Fibroblast of skin of right biceps (primary cell): ENCODE data around the gene NCKAP5.

Experiments used
- DNase-seq: peaks from one replicate; pipeline ENCODE4 v3.0.0-alpha.2; 2013

Gene NCKAP5

DNA sequence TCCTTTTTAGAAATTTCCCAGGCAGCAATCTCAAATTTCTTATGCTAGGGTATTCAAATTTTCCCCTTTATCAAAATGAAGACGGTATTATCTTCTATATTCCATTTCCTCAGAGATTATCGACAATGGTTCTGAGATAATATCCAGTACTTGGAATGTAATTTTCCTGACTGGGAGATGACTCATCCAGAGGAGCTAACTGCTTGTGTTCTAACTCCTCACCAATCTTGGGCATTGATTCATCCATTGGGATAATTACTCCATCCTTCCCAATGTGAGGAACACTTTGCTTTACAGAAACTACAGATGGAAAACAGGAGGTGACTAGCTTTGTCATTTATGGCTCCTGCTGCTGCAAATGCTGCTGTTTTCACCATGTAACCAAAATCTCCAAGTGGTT, 658.8 kb downstream of the NCKAP5 start:
- peak; percentile 77 for DNase-seq

DNA sequence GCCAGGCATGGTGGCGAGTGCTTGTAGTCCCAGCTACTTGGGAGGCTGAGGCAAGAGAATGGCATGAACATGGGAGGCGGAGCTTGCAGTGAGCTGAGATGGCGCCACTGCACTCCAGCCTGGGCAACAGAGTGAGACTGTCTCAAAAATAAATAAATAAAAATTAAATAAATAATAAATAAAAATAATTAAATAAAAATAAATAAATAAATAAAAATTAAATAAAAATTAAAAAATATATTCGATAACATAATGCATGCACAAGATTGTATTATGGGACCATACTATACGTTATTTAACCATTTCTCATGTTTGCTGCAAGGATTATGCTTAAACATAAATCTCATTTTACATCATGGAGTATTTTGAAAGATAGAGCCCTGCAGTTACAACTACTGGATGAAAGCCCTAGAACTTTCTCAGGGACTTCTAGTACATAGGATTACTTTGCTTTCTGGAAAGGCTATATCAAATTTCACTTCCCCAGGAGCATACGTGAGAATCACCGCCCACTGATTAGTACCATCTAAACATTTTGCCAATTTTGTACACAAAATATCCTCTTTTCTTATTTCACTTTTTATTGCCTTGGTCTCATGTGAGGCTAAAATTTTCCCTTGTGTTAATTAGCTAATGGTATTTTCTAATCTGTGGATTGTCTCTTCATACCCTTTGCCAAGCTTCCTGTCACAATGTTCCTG, 664.0 kb downstream of the NCKAP5 start:
- DNase-seq = no peak

DNA sequence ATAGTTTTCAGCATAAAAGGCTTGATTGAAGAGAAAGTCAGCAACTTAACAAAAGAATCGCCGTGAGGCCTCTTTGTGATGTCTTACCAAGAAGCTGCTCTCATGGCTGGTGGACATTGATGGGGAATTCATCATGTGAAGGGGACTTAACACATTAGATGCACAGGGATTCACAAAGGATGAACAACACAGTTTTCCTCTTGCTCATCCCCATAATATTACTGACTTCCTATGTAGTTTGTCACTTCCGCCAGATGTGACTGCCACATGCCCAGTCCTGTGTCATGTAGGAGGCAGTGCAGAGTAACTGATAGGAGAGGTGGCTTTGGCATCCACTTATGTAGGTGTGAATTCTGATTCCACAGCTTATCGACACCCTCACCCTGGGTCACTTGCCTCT, 665.6 kb downstream of the NCKAP5 start:
- DNase-seq = peak; percentile 45

DNA sequence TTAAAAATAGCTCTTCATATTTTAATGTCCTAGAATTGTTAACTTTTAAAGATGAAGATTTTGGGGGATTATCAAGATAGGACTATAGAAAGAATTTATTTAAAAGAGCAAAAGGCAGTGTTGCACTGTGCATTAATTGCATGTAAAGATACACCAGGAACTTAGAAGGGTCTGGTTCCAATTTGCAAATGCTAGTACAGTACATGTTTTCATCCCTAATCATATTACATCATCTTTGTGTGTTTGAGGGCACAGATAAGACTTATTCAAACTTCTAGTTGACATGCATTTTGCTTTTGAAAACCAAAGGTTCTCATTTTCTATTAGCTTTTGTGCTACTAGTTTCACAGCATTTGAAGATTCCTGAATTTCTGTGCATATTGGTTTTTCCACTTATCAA, 666.6 kb downstream of the NCKAP5 start:
- DNase-seq = peak; percentile 32

DNA sequence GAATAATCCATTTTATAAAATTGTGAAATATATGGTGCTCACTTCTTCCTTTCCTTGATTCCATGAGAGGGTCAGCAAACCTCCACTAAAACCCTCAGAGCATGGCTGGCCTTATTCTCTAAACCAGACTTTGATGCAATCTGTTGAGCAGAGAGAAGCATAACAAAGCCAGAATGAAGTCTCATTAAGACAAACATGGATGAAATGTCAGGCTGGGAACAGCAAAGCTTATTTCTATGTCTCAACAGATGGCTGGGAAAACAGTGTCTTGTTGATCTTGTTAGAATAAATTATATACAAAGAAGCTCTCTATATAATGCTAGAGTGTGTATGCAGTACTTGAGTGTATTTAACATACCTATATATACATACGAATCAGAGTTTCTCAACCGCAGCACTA, 671.2 kb downstream of the NCKAP5 start:
- DNase-seq = no peak

DNA sequence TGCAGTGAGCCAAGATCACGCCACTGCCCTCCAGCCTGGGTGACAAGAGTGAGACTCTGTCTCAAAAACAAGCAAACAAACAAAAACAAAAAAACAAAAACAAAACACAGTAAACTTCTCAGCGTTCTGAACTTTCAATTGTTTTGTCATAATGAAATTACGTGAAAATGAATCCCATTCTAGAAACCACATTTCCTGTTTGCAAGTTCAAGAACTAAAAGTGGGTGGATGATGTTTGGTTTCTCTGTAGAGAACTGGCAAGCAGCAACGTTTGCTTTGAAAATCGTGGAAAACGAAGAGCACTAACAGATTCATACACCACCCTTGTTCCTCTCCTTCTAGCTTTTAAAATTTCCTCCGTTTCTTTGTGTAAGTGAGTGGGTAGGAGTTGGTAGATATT, 672.2 kb downstream of the NCKAP5 start:
- DNase-seq = no peak

DNA sequence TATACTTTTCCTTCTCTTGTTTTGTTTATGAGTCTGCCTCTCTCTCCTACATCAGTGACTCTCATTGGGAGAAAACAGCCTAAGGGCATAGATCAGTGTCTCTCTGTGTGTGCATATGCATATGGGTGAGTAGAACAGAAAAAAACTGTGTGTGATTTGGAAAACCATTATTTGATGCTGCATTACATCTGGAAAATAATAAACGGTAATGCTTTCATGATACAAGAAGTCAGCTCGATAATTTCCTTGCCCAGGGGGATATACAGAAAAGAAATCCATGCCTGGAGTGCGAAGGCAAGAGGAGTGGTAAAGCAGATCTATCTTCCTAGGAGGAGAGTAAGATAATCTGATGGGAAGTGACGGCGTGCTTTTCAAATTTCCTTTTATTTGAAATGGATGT, 676.8 kb downstream of the NCKAP5 start:
- no peak for DNase-seq

DNA sequence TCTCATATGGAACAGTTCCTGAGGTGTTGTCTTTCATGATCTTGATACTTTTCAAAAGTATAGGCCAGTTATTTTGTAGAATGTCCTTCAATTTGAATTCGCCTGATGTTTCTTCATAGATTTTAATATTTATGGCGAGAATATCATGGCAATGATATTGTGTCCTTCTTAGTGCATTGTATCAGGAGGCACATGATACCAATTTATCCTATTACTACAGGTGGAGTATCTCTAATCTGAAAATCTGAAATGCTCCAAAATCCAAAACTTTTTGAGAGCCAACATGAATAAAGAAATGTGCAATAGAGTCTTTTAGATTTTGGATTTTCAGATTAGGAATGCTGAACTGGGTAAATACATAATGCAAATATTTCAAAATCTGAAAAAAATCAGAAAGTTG, 681.7 kb downstream of the NCKAP5 start:
- DNase-seq = no peak

DNA sequence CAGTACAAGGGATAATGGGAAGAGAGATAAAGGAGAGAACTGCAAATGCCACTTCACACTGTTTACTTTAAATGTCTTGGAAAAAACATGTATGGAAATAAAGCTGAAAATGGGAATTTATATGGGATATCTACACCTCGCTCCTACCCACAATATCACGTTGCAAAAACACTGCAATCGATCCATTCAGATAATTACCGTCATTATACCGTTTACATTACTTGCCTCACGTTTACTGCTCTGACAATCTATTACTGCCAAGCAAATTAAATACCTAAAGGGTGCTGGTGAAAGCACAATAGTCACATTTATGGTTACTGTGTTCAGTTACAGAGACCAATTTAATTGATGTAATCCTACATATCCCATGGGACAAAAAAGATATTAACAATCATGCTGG, 683.6 kb downstream of the NCKAP5 start:
- DNase-seq = no peak

DNA sequence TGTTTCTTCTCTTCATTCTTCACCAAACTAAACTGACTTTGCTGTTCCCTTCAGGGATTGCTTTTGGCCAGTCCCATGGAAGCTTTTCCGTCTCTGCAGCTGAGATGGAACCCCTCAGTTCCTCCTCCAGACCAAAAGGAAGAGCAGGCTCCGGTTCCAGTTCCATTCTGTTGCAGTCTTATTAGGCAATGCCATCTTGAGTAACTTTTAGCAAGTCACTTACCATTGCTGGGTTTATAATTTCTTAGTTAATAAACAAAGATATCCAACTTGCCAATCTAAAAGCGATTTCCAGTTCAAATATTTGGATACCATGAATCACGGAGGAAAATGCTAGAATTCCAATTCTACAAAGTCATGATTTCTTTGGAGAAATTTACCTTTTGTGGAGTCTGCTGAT, 684.0 kb downstream of the NCKAP5 start:
- no peak for DNase-seq

DNA sequence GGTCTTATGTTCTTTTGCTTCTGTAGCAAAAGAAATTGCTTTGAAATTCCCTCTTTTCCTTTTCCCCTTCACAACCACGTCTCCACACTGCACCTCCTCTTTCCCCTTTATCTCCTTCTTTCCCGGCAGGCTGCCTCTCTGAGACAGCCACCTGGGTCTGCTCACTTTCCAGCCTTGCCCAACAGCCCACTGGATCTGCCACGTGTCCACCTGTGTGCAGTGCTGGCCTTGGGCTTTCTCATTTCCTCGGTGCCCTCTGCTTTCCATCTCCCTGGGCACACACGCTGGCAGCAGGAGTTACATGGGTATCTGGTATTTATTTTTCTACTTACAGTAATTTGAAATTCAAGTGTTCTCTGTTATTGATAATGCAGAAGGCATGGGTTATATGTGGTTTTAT, 684.8 kb downstream of the NCKAP5 start:
- DNase-seq = no peak

DNA sequence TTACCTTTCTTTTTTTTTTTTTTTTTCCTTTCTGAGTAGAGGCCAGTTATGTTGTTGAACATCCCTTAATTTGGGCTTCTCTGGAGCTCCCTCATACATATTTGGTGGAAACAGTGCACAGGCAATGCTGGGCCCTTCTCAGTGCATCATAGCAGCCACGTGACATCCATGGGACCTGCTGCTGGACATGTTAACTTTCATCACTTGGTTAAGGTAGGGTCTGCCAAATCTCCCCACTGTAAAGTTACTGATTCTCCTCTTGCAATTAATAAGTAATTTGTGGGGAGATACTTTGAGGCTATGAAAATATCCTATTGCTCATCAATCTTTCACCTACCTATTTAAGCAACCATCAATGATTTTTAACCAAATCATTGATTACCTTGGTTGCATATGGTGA, 686.7 kb downstream of the NCKAP5 start:
- DNase-seq = no peak

DNA sequence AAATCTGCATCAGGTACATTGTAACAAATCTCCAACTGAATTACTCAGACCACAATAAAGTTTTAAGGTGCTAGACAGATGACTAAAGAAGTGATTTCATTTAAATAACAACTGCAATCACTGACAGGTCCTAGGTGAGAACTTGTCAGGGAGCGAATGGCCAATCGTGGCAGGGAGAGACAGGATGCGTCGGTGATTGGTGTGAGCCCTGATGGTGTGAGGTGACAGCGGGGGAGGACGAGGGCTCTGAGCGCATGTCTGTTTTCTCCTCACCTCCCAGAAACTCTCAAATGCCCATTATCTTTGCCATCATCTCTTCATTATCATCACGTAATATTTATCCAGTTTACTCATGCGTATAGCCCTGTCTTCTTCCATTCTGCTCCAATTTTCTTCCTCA, 690.3 kb downstream of the NCKAP5 start:
- DNase-seq = no peak

DNA sequence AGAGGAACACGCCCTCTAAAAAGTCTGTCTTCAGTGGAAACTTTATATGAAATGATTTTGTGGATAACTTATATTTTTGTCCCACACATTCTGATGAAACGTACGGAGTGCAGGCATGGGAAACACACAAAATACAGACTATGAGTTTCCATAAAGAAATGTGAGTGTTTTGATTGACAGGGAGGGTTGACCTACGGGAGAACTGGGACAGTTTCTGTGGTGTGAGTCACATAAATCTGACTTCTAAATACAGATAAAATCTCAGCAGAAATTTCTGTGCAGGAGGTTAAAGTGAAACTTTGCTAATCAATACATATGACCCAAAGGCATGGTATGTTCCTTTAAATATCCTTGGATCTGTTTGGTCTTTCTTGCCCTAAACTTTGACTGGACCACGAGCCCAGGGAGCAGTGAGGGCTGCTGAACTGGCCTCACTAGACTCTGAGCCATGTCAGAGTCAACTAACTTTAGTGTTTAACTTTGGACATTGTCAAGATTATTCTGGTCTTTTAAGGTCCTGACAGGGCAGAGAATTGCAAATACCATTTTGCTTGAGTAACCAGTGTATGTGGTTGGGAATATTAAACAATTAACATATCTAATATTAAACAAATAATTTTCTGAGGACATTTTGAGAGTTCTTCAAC, 691.4 kb downstream of the NCKAP5 start:
- DNase-seq = no peak

DNA sequence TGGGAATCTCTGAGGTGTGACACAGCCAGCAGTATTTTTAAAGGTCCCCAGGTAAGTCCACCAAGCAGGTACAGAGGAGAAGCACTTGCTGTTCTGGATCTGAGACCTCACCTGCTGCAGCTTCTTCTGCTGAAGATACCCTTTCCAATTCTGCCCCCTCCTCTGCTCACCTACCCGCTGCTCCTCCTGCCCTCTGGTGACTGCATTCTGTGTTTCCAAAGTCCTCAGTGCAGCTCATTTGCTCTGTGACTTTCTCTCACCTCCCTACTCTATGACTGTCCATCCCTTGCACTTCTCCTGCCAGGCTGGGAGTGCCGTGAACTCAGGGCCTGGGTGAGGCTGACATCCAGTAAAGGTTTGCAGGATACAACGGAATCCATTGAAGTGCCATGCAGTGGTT, 693.1 kb downstream of the NCKAP5 start:
- no peak for DNase-seq

DNA sequence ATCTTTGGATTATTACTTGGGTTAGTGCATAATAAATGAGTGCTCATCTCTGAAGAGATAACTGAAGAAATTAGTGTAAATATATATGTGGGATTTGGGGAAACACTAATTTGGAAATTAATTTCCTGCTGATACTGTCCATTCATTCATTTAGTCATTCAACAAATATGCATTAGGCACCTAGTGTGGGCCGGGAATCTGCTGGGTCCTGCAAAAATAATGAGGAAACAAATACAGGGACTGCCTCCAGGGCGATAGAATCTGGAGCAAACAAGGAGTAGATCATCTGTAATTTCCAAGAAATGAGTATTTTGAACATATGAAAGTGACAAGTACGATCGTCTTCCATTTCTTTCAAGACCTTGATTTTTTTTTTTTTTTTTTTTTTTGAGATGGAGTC, 694.5 kb downstream of the NCKAP5 start:
- DNase-seq = no peak

DNA sequence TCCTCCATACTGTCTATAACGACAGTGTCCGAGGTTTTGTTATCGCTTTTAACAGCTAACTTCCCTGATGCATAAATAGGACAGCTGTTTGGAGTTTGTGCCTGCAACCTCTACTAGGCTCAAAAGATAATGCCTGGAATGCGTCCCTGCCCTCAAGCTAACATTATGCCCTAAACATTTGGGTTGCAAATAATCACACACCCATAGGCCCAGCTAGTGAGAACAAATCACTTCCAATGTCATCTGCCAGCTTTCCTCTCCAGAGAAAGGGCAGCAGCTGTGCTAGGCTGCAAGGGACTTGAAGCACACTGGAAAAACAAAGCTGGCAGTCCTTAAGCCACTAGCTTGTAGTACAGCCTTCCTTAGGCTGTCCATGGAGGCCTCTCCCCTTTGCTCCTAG, 696.4 kb downstream of the NCKAP5 start:
- DNase-seq = no peak

DNA sequence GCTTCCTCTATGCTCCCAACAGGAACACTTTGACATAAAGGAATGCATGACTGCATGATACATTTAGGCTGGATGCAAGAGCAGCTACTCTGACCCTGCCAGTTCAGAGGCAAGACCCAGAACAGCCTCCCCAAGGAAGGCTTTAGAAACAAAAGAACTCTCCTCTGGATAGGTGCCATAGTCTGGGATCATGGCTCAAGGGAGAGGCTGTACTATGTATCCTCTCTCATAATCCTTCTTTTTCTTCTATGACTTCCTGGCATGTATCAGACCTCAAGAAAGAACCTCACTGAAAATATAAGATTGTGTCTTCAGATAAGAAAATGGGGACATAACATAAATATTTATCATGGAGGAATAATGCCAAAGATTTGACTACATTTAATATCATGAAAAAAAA, 704.3 kb downstream of the NCKAP5 start:
- no peak for DNase-seq

DNA sequence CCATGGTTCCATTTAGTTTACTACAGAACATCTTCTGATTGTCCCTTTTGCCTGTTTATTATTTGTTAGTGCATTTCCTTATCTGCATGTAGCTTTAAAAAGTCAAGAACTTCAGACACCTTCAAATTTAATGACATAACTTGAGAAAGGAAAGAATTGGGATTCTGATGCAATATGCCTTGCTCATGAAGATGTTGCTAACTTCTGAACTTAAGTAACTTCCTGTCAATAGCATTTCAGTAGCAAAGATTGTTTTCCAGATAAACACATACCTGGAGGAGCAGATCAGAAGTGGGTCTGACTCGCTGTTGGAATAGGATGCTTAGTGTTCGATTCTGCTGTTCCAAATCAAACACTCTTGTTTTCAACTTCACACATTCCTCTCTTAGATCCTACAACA, 708.0 kb downstream of the NCKAP5 start:
- DNase-seq = no peak

DNA sequence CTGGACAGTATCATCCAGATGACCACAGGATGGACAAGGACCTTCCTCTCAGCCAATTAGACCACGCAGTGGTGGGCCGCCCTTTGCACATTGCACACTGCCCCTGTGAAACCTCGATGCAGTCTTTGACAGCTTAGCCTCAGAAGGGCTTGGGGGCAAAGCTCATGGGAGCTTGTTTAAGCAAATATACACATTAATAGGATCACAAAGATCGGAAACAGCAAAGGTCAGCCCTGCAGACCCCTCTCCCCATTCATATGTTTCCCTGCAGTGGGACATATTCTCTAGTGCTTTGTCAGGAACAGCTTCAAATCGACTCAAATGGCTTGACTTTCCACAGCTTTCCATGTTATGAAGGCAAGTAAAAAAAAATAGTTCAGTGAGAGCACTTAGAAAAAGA, 708.7 kb downstream of the NCKAP5 start:
- DNase-seq = no peak

DNA sequence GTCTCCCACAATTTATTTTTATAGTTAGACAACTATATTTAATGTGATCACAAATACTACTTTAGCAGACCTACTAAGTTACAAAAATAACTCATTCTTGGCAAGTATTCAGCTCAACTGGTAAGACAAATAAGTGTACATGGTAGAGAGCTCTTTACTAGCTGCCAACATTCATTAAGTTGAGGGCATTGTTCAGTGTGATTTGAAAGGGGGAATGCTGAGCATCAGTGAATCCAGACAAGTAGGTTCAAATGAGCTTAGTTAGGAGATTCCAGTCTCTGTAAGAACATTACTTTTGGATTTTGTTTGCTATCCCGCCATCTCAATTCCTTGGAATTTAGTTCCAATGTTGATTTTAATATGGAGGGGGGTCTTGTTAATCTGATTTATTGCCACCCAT, 710.9 kb downstream of the NCKAP5 start:
- DNase-seq = no peak

DNA sequence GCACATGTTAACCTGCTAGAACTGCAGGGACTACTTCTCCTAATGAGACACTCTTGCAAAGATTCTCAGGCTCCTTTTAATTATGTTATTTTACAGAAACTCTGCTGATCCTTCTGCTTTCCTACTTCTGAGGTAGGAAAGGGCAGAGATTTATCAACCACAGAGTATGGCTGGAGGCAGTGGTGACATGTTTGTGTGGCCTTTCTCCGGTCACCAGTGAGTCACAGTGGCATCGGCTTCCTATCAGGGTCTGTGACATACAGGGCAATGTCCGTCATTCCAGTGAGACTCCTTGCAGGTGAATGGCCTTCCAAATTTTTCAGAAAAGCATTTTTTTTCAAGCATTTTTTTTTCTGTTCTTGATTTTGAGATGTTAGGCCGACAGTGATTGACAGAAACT, 717.6 kb downstream of the NCKAP5 start:
- no peak for DNase-seq

DNA sequence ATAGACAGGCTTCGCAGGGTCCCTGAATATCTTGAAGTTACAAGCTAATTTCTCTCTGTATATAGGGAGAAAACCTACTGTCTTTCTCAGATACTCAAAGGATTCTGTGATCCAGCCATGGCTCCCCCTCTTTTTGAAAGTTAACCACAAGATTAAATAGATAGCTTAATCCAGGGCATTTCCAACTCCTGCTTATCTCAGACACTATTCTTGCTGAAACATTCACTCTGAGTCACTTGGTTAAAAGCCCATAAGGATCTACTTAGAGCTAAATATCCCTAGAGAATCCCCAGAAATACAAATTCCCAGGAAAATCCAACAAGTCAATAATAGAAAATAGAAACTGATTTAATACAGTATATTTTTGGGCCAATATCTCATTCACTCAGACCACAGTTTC, 719.1 kb downstream of the NCKAP5 start:
- DNase-seq = peak; percentile 81

DNA sequence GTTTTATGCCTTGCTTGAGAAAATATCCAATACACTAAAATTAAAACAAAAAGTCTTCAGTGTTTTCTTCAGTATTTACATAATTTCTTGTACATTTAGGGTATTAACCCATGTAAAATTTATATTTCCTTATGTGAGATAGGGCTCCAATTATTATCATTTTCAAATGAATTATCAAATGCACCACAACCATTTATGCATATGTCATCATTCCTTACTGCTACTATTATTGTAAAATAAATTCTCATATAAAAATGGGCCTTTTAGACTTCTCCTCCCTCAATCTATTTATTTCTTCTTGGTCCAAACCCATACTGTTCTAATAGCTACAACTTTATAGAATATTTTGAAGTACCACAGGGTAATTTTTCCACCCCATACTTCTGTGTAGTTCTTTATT, 722.9 kb downstream of the NCKAP5 start:
- DNase-seq = no peak

DNA sequence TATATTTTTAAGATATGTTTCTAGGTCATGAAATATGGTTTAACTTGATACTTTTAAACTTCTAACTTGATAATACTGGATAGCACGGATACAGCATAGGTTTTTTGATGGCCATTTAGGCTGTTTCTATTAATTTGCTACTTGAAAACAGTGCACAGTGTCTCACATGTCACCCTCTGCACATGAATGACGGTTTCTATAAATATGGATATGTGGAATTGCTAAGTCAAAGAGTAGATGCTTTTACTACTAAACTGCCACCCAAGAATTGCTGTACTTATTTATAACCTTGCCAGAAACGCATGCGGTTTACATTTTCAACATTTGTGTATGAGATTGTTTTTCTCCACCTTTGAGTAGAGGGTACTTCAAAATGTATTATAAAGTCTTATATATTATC, 723.7 kb downstream of the NCKAP5 start:
- no peak for DNase-seq
